Right lung (tissue), 5 donors: ENCODE measurements around the gene CMIP. TPM values are rescaled to one million over a fixed set of nuclear protein-coding genes. Genes with fewer than 3 reads are reported as not detected.

Experiments
- DNase-seq, 2 donors: peaks; one replicate each; pipeline ENCODE4 v3.0.0-alpha.2; 2013
- polyA plus RNA-seq, 5 donors: library from polyadenylated mRNA; unstranded; fragments of 120-200 nt; gene quantifications; one replicate each; pipeline versions ENCODE4 v1.2.1 to v1.2.3, GENCODE V29; 2013; ENCODE audit warnings: inconsistent platforms in 1 of 5, low replicate concordance in 1 of 5; ENCODE audit not compliant: insufficient read length in 5 of 5, insufficient read depth in 1 of 5

The CMIP gene
- polyA plus RNA-seq, 5 donors = 29.2 to 41.6 (median 35.1) TPM

DNA sequence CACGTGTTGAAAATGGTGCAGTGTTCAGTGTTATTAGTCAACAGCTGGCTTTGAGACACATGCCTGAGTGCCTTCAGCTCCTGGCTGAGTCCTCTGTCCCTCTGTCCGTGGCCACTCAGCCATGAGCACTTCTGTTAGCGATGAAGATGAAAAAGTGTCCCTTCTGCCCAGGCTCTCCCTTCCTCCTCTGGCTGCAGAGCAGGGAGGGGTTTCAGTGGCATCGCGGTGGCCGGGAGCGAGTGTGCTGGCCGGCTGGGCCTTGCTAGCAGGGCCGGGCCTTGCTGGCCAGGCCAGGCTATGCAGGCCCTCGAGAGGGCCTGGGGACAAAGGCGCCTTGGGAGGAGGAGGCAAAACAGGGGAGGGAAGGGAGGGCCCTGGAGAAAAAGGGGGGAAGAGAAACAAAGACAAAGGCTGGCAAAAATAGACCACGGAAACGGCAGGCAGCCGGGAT lies 47.7 kb downstream of the CMIP start:
- no peak for DNase-seq

GRCh38 chr16:81492965-81493754 lies 48.6 kb downstream of the CMIP start:
- DNase-seq = no peak

GRCh38 chr16:81493755-81494433 lies 49.3 kb downstream of the CMIP start:
- DNase-seq = no peak

- no peak for DNase-seq
Measured at GRCh38 chr16:81494434-81494806, 49.8 kb downstream of the CMIP start.

- no peak for DNase-seq
Measured at GRCh38 chr16:81494888-81495287, 50.3 kb downstream of the CMIP start.

DNA sequence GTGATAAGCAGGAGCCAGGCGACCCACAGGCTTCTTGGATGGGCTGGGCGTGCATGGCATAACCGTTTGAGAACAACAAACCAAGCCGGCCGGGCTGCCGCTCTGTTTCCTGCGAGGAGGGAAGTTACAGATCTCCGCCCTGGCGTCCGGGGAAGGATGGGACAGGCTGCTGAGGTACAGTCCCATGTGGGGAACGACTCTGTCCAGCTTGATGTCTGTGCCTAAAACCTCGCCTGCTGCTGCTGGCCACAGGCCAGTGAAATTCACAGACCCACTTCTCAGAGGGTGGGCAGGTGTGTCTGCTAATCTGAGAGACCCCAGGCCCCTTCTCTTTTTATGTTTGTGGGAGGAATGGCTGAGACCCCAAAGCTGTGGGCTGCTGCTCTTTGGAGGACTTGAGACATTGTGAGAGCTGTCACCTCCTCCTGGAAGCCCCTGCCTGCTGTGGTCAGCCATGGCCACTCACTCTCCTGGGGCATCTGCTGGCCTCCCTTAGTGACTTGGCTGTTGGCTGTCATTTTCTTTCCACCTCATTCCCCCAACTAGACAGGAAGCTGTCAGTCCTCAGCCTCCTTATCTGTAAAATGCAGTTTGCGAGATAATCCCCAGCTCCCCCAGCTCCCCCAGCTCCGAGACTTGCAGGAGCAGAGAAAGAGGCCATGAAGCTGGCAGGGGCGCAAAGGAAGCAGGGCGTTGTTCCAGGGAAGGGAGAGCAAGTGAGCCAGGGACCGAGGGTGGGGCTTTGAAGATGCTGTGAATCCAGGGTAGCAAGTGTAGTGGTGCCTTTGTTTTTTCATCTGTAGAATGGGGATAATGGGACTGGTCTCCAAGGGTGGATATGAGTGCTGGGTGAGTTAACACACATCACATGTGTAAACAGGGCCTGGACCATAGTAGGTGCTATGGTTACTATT lies 51.0 kb downstream of the CMIP start:
- no peak for DNase-seq

DNA sequence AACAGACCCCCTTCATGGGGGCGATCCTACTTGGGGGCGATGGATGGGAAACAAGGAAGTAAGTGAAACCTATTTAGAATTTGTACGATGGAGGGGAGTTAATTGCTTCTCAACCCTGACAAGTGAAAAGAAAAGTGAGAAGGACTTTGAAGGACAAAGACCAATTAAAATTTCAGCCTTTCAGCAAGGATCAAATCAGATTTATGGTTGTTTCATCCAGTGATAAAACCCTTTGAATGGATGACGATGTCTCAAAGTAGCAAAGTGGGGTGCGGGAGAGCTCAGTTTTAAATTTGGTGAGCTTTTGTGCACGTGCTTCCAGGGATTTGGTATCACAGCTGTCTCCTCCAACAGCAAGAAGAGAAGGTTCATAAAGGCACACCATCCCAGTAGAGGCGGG lies 51.7 kb downstream of the CMIP start:
- no peak for DNase-seq

- no peak for DNase-seq
Measured at GRCh38 chr16:81496742-81497141, 52.1 kb downstream of the CMIP start.

GRCh38 chr16:81497690-81498089 lies 53.1 kb downstream of the CMIP start:
- no peak for DNase-seq

GRCh38 chr16:81498351-81498750 lies 53.7 kb downstream of the CMIP start:
- no peak for DNase-seq

DNA sequence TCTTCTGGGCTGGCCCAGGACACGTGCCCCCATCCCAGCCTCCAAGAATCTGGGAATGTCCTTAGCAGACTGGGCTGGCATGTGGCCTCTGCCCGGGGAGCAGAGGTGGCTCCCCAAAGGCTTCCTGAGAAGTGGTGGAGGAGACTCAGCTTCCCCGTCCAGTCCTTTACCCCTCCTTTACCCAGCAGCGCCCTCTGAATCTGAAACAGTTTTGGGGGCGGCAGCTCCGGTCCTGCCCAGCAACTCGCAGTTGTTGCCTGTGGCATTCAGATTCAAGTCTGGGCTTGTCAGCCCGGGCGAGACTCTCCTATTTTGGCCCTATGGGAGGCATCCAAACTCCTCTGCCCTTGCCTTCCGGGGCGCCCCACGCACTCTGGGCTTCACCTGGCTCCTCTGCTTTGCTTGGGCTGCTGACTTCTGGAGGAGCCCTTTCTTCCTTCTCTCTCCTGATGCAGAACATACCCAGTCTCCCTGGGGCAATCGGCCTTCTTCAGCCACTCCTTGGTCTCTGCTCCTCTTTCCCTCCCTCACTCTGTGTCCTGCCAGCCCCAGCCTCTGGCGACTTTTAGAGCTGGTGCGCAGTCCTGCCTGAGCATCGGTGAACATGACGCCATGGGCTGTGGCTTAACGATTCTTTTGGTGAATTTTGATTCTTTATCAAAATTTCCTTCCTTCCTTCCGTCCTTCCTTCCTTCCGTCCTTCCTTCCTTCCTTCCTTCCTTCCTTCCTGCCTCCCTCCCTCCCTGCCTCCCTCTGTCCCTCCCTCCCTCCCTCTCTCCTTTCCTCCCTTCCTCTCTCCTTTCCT lies 55.2 kb downstream of the CMIP start:
- no peak for DNase-seq

- DNase-seq = no peak
Measured at GRCh38 chr16:81500833-81501521, 56.4 kb downstream of the CMIP start.

- no peak for DNase-seq
Measured at GRCh38 chr16:81502396-81503070, 57.9 kb downstream of the CMIP start.

DNA sequence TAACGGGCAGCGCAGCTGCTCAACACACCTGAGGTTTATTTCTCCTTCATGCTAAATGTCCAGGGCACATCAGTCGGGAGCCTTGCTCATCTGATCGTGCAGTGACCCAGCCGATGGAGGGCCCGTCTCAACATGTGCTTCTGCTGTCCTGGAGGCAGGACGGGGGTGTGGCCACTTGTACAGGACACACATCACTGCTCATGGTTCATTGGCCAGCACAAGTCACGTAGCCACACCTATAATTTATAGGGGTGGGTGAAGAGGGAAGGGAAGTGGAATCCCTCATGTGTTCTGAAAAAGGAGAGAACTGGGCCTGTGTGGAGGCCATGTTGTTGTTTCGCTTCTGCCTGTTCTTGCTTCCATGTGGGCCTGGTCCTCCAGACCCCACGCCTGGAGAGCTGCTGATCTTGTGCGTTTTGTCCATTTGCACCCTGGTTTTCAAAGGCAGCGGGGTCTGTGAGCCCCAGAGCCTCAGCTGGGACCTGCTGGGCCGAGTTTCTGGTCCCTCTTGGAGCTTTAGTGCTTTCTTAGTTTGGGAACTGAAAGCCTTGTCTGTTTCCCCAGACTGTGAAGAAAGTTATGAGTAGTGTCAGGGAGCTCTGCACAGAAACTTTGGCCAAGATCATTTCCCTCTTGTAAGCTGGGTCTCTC lies 60.5 kb downstream of the CMIP start:
- no peak for DNase-seq

DNA sequence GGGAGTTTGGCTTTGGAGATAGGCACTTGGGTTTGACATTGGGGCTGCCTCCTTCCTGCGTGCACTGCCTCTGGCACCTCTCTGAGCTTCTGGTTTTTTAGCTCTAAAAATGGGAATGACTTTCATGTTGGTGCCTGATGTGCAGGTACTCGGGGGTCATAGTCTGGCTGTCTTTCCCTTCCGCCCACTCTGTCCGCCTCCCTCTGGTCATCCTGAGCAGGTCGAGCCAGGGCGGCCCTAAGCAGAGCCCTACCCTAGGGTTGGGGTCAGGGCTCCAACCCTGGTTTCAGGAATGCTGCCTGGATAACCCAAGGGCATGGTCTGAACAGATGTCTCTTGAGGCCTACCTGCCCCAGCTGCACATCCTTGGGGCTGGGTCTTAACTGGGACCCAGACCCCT lies 64.8 kb downstream of the CMIP start:
- DNase-seq = no peak

GRCh38 chr16:81510016-81510415 lies 65.4 kb downstream of the CMIP start:
- no peak for DNase-seq

- no peak for DNase-seq
Measured at GRCh38 chr16:81511371-81511770, 66.8 kb downstream of the CMIP start.

DNA sequence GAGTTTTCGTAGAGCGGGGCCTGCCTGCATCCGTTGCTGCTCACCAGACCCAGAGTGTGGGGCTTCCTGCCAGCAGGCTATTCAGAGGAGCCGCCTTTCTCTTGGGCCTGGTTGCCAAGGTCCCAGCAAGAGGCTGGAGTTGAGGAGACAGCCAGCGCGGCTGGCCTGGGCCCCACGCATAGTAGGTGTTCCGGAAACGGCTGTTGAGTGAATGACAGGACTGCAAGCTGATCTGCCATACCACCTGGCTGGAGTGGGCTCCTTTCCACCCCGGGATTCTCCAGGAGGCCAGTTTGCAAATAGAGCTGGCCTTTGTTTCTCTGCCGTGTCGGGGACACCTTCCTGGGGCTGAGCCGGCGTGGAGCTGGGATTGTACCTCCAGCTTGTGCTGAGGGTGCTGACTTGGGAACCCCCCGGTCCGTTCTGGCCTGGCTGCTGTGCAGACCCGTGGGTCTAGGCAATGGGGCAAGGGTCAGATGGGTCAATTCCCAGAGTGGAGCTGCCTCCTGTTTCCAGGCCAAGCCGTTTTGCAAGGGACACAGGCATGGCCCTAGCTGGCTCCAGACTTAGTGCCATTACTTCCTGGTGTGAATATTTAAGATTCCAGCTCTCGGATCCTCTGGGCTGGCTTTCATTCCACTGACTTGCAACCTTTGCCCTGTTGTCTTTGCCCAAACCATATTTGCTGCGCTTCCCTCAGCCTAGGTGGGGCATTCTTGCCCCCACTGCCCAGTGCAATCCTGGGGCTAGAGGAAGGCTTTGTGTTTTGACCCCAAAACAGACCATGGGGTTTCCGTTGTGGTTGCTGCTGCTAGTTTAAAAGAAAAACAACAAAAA lies 68.8 kb downstream of the CMIP start:
- DNase-seq = peak in 1 of 2 donors; percentile 52
